Thyroid gland (tissue), 4 donors: ENCODE results near the gene JMJD1C. TPM values are rescaled to one million over a fixed set of nuclear protein-coding genes. Genes with fewer than 3 reads are reported as not detected.

ENCODE experiments used
- DNase-seq, 2 donors: peaks; one replicate each; pipeline ENCODE4 v3.0.0-alpha.2; 2019
- H3K27ac ChIP-seq, 3 donors: fragments of 200-600 bp; sonication (generic); 1 replicate in 2 of 3; 2 replicates in 1 of 3; pipeline ENCODE4 v1.5.1; 2016 to 2019; ENCODE audit warnings: mild to moderate bottlenecking in 1 of 3, moderate library complexity in 1 of 3
- H3K27me3 ChIP-seq: fragments of 200-600 bp; sonication (generic); one replicate; pipeline ENCODE4 v1.5.1; 2019
- H3K36me3 ChIP-seq, 2 donors: fragments of 200-600 bp; sonication (generic); one replicate each; pipeline ENCODE4 v1.5.1; 2016 to 2019
- H3K4me1 ChIP-seq, 2 donors: fragments of 200-600 bp; sonication (generic); one replicate each; pipeline ENCODE4 v1.5.1; 2017 to 2019
- H3K4me3 ChIP-seq, 3 donors: fragments of 200-600 bp; sonication (generic); replicated peaks in 1 of 3; 1 replicate in 2 of 3; 2 replicates in 1 of 3; pipeline ENCODE4 v1.5.1; 2016; ENCODE audit warnings: mild to moderate bottlenecking in 1 of 3
- H3K9me3 ChIP-seq: fragments of 200-600 bp; sonication (generic); one replicate; pipeline ENCODE4 v1.5.1; 2017
- POLR2A ChIP-seq, 2 donors: fragments of 450-650 bp; IDR thresholded peaks; one replicate each; pipeline ENCODE4 v1.6.1; 2017; ENCODE audit warnings: antibody characterized with exemption in 2 of 2, mild to moderate bottlenecking in 2 of 2, moderate library complexity in 1 of 2
- WGBS, 2 donors: methylation state at CpG; one replicate each; pipeline ENCODE4 v1.1.5; 2017; 5-methylcytosine and 5-hydroxymethylcytosine counted together
- intact Hi-C: fragments of 100-400 bp; cut with DNase I; formaldehyde crosslinking; loops from one replicate; pipeline ENCODE4 v1.15.1; 2023
- total RNA-seq, 4 donors: library from RNA; depleted of rRNA; stranded (reverse); fragments of >200 nt; gene quantifications; one replicate each; pipeline ENCODE4 v1.2.3, GENCODE V29; 2016
- TF ChIP-seq, protein P1 (sequence below), 6 experiments: fragments of 200-600 bp in 3 of 6; fragments of 450-650 bp in 3 of 6; sonication (generic) in 3 of 6; IDR thresholded peaks; one replicate each; pipeline ENCODE4 v1.5.1; 2016 to 2019; ENCODE audit warnings: antibody characterized with exemption in 6 of 6, mild to moderate bottlenecking in 2 of 6, inconsistent platforms in 1 of 6, moderate library complexity in 1 of 6

Gene JMJD1C
- total RNA-seq, 4 donors from 2014 or later: 120 to 168 (median 136) TPM

- intact Hi-C loops: no loop called here
- Histone ChIP-seq H3K4me3 (no peak overlapping the region), H3K27me3 (no peaks in the 10 kb centered on the region), H3K4me1 (peaks cover 0 to 4% of the 10 kb centered on the region in 2 donors), H3K27ac (no peak overlapping the region), H3K9me3 (no peaks in the 10 kb centered on the region), H3K36me3 (peaks cover 28 to 32% of the 10 kb centered on the region in 2 donors)
- TF ChIP-seq, protein P1, sequence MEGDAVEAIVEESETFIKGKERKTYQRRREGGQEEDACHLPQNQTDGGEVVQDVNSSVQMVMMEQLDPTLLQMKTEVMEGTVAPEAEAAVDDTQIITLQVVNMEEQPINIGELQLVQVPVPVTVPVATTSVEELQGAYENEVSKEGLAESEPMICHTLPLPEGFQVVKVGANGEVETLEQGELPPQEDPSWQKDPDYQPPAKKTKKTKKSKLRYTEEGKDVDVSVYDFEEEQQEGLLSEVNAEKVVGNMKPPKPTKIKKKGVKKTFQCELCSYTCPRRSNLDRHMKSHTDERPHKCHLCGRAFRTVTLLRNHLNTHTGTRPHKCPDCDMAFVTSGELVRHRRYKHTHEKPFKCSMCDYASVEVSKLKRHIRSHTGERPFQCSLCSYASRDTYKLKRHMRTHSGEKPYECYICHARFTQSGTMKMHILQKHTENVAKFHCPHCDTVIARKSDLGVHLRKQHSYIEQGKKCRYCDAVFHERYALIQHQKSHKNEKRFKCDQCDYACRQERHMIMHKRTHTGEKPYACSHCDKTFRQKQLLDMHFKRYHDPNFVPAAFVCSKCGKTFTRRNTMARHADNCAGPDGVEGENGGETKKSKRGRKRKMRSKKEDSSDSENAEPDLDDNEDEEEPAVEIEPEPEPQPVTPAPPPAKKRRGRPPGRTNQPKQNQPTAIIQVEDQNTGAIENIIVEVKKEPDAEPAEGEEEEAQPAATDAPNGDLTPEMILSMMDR (IDR thresholded peaks at IDR 0.05): no peak
- TF ChIP-seq POLR2A (IDR thresholded peaks at IDR 0.05): no peak
- DNase-seq: no peak
- 65 to 70% methylated on average over 1 of the region's 1 CpG for WGBS, 2 donors
Observed at GRCh38 chr10:63192826-63193225, 273.0 kb downstream of the JMJD1C start.

DNA sequence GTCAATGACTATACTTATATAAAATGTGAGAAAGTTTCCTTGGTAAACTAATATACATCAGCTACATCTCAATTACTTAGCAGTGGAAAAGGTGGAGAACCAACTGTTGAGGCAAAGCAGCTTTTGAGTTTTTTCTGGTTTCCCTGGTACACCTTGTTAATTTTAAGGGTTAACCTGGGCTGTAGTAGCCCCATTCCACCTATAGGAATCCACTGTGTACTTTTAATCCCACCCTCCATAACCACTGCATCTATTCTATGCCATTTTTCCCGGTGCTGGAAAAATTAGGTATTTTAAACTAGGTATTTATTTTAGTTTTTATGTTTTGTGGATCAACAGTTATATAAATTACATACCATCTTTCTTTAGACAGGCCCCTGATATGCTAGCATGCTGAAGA is 290.2 kb downstream of the JMJD1C start:
- 88 to 100% methylated on average over 1 of the region's 1 CpG for WGBS, 2 donors
- no peak for DNase-seq
- TF ChIP-seq POLR2A (IDR thresholded peaks at IDR 0.05): no peak
- TF ChIP-seq, protein P1 (IDR thresholded peaks at IDR 0.05): no peak

DNA sequence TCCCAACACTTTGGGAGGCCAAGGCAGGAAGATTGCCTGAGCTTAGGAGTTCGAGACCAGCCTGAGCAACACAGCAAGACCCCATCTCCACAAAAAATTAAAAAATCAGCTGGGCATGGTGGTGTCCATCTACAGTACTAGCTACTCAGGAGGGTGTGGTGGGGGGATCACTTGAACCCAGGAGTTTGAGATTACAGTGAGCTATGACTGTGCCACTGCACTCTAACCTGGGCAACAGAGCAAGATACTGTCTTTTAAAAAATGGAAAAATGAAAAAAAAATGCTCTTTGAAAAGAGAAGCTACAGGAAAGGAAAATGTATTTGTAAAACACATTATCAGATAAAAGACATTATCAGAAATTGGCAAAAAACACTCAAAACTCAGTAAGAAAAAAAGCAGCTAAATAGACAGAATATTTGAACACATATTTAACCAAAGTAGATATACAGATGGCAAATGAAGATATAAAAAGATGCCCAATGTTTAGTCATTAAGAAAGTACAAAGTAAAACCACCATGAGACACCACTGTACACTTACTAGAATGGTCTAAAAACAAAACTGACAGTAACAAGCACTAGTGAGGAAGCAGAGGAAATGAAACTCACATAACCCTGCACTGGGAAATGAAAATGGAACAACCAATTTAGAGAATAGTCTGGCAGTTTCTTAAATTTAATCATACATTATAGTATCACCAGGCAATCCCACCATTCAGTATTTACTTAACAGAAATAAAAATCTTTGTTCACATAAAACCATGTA is 292.1 kb downstream of the JMJD1C start:
- intact Hi-C loops: no loop called here
- Histone ChIP-seq H3K27ac (no peak overlapping the region), H3K4me3 (no peak overlapping the region), H3K27me3 (no peaks in the 10 kb centered on the region), H3K36me3 (peaks cover 10 to 12% of the 10 kb centered on the region in 2 donors), H3K4me1 (peaks cover 8 to 15% of the 10 kb centered on the region in 2 donors), H3K9me3 (no peaks in the 10 kb centered on the region)
- WGBS, 2 donors: 92 to 100% methylated on average over 1 of the region's 1 CpG
- TF ChIP-seq, protein P1 (IDR thresholded peaks at IDR 0.05): no peak
- TF ChIP-seq POLR2A (IDR thresholded peaks at IDR 0.05): no peak
- DNase-seq: no peak

More for the DNA sequence above, 290.2 kb downstream of the JMJD1C start:
- Histone ChIP-seq H3K4me3 (no peak overlapping the region), H3K9me3 (no peaks in the 10 kb centered on the region), H3K27ac (no peak overlapping the region), H3K27me3 (no peaks in the 10 kb centered on the region), H3K36me3 (peaks cover 3 to 16% of the 10 kb centered on the region in 2 donors), H3K4me1 (peaks cover 8 to 11% of the 10 kb centered on the region in 2 donors)
- intact Hi-C loops: no loop called here

GRCh38 chr10:63171926-63172325 is 293.9 kb downstream of the JMJD1C start:
- Histone ChIP-seq H3K4me3 (no peak overlapping the region), H3K36me3 (peaks cover 8 to 12% of the 10 kb centered on the region in 2 donors), H3K9me3 (no peaks in the 10 kb centered on the region), H3K27me3 (no peaks in the 10 kb centered on the region), H3K4me1 (peaks cover 8 to 15% of the 10 kb centered on the region in 2 donors), H3K27ac (peak overlapping the region; percentile 16 to 39 (median 36))
- intact Hi-C loops: no loop called here
- no peak for TF ChIP-seq POLR2A (IDR thresholded peaks at IDR 0.05)
- TF ChIP-seq, protein P1 (IDR thresholded peaks at IDR 0.05): no peak
- WGBS, 2 donors: 31 to 51% methylated on average over 1 of the region's 1 CpG
- DNase-seq: no peak

GRCh38 chr10:63171255-63171855 is 294.4 kb downstream of the JMJD1C start:
- DNase-seq: peak in 1 of 2 donors; percentile 24
- H3K27me3 ChIP-seq: no peaks in the 10 kb centered on the region
- TF ChIP-seq POLR2A (IDR thresholded peaks at IDR 0.05): no peak
- TF ChIP-seq, protein P1 (IDR thresholded peaks at IDR 0.05): no peak
- peaks cover 8 to 12% of the 10 kb centered on the region in 2 donors for H3K36me3 ChIP-seq
- H3K27ac ChIP-seq: peak overlapping the region; percentile 16 to 39 (median 36)
- H3K9me3 ChIP-seq: no peaks in the 10 kb centered on the region
- H3K4me3 ChIP-seq: no peak overlapping the region
- peaks cover 8 to 15% of the 10 kb centered on the region in 2 donors for H3K4me1 ChIP-seq
- WGBS, 2 donors: 22 to 45% methylated on average over 1 of the region's 1 CpG
- intact Hi-C loops: no loop called here
